GM10248 (cell line): Measurements from ENCODE around the gene ST3GAL2.

Source experiments
- CTCF ChIA-PET: fragments of 300-600 bp; sonication (Branson Sonifier 250); formaldehyde crosslinking; extraction: SDS; loops from one replicate; lab custom pipeline; 2021; ENCODE audit warnings: antibody characterized with exemption; lab: Yijun Ruan, JAX
- POLR2A ChIA-PET: fragments of 350-650 bp; sonication (Branson Sonifier 250); formaldehyde crosslinking; extraction: SDS; loops from one replicate; lab custom pipeline; 2020; ENCODE audit warnings: antibody characterized with exemption; lab: Yijun Ruan, JAX
- DNase-seq: peaks from one replicate; pipeline ENCODE4 v3.0.0; 2012; ENCODE audit errors: extremely low spot score
- CTCF ChIP-seq: IDR thresholded peaks from 2 replicates; pipeline ENCODE4 v1.5.1; 2012; ENCODE audit warnings: mild to moderate bottlenecking, low read depth; ENCODE audit errors: extremely low read depth, missing control alignments, control extremely low read depth

Gene ST3GAL2

GRCh38 chr16:70364399-70364798, 74.5 kb downstream of the ST3GAL2 start:
- POLR2A ChIA-PET, result no interaction called here
- DNase-seq, result no peak
- no peak for TF ChIP-seq CTCF
- CTCF ChIA-PET, result interaction anchor here (1.1 to 1.3 kb wide), 2 partner anchors 10 to 39 kb away, joined by 3 to 4 read pairs; no protein-coding TSS in a partner anchor

GRCh38 chr16:70359552-70359951, 79.3 kb downstream of the ST3GAL2 start:
- ChIA-PET CTCF (interaction anchor here (0.9 to 2.9 kb wide), 9 partner anchors 10 to 411 kb away, joined by 3 to 11 read pairs (median 3); partner anchors contain the start of gene DDX19A), POLR2A (interaction anchor here (0.6 kb wide), 2 partner anchors 19 to 134 kb away, joined by 7 to 8 read pairs; no protein-coding TSS in a partner anchor)
- DNase-seq, result no peak
- TF ChIP-seq CTCF, result no peak

GRCh38 chr16:70349783-70350182, 89.1 kb downstream of the ST3GAL2 start:
- no peak for TF ChIP-seq CTCF
- CTCF ChIA-PET, result no interaction called here
- POLR2A ChIA-PET, result no interaction called here
- DNase-seq, result no peak

- DNase-seq, result no peak
- no peak for TF ChIP-seq CTCF
- ChIA-PET CTCF (no interaction called here), POLR2A (no interaction called here)
These were observed 89.9 kb downstream of the ST3GAL2 start for GRCh38 chr16:70348991-70349390.

- CTCF ChIA-PET, result interaction anchor here (0.6 to 1.9 kb wide), 6 partner anchors 10 to 94 kb away, joined by 3 to 7 read pairs (median 3); partner anchors contain the start of genes DDX19B and EXOSC6
- no peak for DNase-seq
- POLR2A ChIA-PET, result interaction anchor here (0.5 to 2.0 kb wide), 6 partner anchors 21 to 92 kb away, joined by 3 to 11 read pairs (median 4); partner anchors contain the start of gene AARS1
These were observed 93.1 kb downstream of the ST3GAL2 start for GRCh38 chr16:70345840-70346239.

GRCh38 chr16:70342016-70342415, 96.9 kb downstream of the ST3GAL2 start:
- ChIA-PET CTCF (interaction anchor here (1.5 kb wide), 1 partner anchor 17 kb away, joined by 4 read pairs; no protein-coding TSS in a partner anchor), POLR2A (no interaction called here)
- no peak for DNase-seq
- TF ChIP-seq CTCF, result no peak

More at GRCh38 chr16:70345840-70346239, 93.1 kb downstream of the ST3GAL2 start:
- no peak for TF ChIP-seq CTCF
